Pancreas (tissue), 10 donors: Measurements from ENCODE around the gene ARFGEF3. TPM values are rescaled to one million over a fixed set of nuclear protein-coding genes. Genes with fewer than 3 reads are reported as not detected.

ENCODE experiments used
- ATAC-seq, 4 donors: fragments of 200-7000 bp; cut with Tn5 transposase; one replicate each; pipeline versions ENCODE4 v1.8.0 to v1.9.1; 2020; ENCODE audit warnings: mild to moderate bottlenecking in 4 of 4, moderate library complexity in 4 of 4
- DNase-seq, 6 donors: peaks; one replicate each; pipeline ENCODE4 v3.0.0-alpha.2; 2020
- FAIRE-seq: peaks from 2 replicates; lab custom pipeline; 2012; peaks lifted over from hg19 to GRCh38; lab: Jason Lieb, UNC
- H3K27ac ChIP-seq, 4 donors: fragments of 200-600 bp; sonication (generic); 1 replicate in 3 of 4; 2 replicates in 1 of 4; pipeline versions ENCODE4 v1.5.0 to v1.8.0; 2020
- H3K27me3 ChIP-seq, 4 donors: fragments of 200-600 bp; one replicate each; pipeline ENCODE4 v1.8.0; 2021
- H3K36me3 ChIP-seq, 3 donors: fragments of 200-600 bp; sonication (generic) in 1 of 3; one replicate each; pipeline versions ENCODE4 v1.5.0 to v1.8.0; 2020 to 2021
- H3K4me1 ChIP-seq, 3 donors: fragments of 200-600 bp; one replicate each; pipeline ENCODE4 v1.8.0; 2021
- H3K4me3 ChIP-seq, 4 donors: fragments of 200-600 bp; sonication (generic) in 2 of 4; one replicate each; pipeline versions ENCODE4 v1.5.0 to v1.8.0; 2020 to 2021
- H3K9me3 ChIP-seq, 4 donors: fragments of 200-600 bp; one replicate each; pipeline ENCODE4 v1.8.0; 2021
- CTCF ChIP-seq, 4 donors: fragments of 200-600 bp; sonication (generic) in 3 of 4; IDR thresholded peaks; one replicate each; pipeline versions ENCODE4 v1.5.0 to v1.8.0; 2021; ENCODE audit warnings: antibody characterized with exemption in 4 of 4
- WGBS, 2 donors: extraction: QIAGEN DNeasy Blood & Tissue Kit; methylation state at CpG; one replicate each; pipeline ENCODE4 v1.1.7; 2013; 5-methylcytosine and 5-hydroxymethylcytosine counted together
- intact Hi-C, 3 donors: fragments of 100-400 bp; cut with DNase I; formaldehyde crosslinking; loops; one replicate each; pipeline versions ENCODE4 v1.11.1 to v1.14.2; 2022
- polyA plus RNA-seq, 2 donors: library from polyadenylated mRNA; stranded (reverse); fragments of 200-250 nt; gene quantifications; one replicate each; pipeline ENCODE4 v1.2.3, GENCODE V29; 2013
- total RNA-seq, 6 donors: library from RNA; stranded (reverse); fragmentation: NEBNext Ultra II Directional in 4 of 6; extraction: Animal tissue kit (Norgen Biotek cat#: 25700) in 4 of 6; gene quantifications; one replicate each; pipeline versions ENCODE4 v1.2.1 to v1.2.4, GENCODE V29; 2021 to 2023
- donor health status: healthy with polysubstance abuse.
- donor health status: DM: no; HTN: no; CAD: no; lungs with moderate emphysema.
- donor health status: DM: no; HTN: no; CAD: no.
- donor health status: control.
- donor health status: control.
- donor health status: Bipolar disorder and iron deficiency.
- donor health status: DM: yes; HTN: yes; CAD: no.
- donor health status: DM: no; HTN: no; CAD: no.
- donor health status: DM: no; HTN: no; CAD: no.
- donor health status: DM: yes; HTN: yes; CAD: no.

Gene ARFGEF3
- total and polyA plus RNA-seq, 8 donors, result 4.8 to 19.0 (median 15.7) TPM

- 31 to 37% methylated on average over 7 of the region's 7 CpGs for WGBS, 2 donors
- FAIRE-seq (no peak), DNase-seq (no peak), ATAC-seq (peak in 3 of 4 donors; percentile 44 to 75 (median 58))
- no peak for TF ChIP-seq CTCF (IDR thresholded peaks at IDR 0.05)
- H3K4me1 ChIP-seq, result peaks cover 0 to 3% (median 0%) of the 10 kb centered on the region in 3 donors
- intact Hi-C loops, result no loop called here
- H3K36me3 ChIP-seq, result no peaks in the 10 kb centered on the region
- H3K27me3 ChIP-seq, result no peaks in the 10 kb centered on the region
- no peak overlapping the region for H3K27ac ChIP-seq
- H3K4me3 ChIP-seq, result no peak overlapping the region
- no peaks in the 10 kb centered on the region for H3K9me3 ChIP-seq
Measured at GRCh38 chr6:138215093-138215782, 53.5 kb downstream of the ARFGEF3 start.

GRCh38 chr6:138218449-138218848 lies 56.7 kb downstream of the ARFGEF3 start, which contains the start of gene PBOV1:
PBOV1 (minus strand) TSS chr6:138218491; CDS start chr6:138218395, 96 bp downstream.
- Histone ChIP-seq H3K4me3 (no peak within 1 kb of the TSS), H3K27me3 (no peaks in the 10 kb centered on the region), H3K27ac (no peak within 1 kb of the TSS), H3K36me3 (no peaks in the 10 kb centered on the region), H3K9me3 (no peaks in the 10 kb centered on the region), H3K4me1 (peaks cover 0 to 3% (median 0%) of the 10 kb centered on the region in 3 donors)
- FAIRE-seq (no peak), DNase-seq (no peak), ATAC-seq (no peak)
- 76 to 86% methylated on average over 2 of the region's 2 CpGs for WGBS, 2 donors
- no peak for TF ChIP-seq CTCF (IDR thresholded peaks at IDR 0.05)
- intact Hi-C loops, result no loop called here

- peak in 2 of 4 donors; percentile 62 to 65 for ATAC-seq
- no peak for DNase-seq
- no peaks in the 10 kb centered on the region for H3K36me3 ChIP-seq
- no peak for FAIRE-seq
- no peaks in the 10 kb centered on the region for H3K9me3 ChIP-seq
- no peaks in the 10 kb centered on the region for H3K27me3 ChIP-seq
- 79 to 82% methylated on average over 3 of the region's 3 CpGs for WGBS, 2 donors
- intact Hi-C loops, result no loop called here
- no peak for TF ChIP-seq CTCF (IDR thresholded peaks at IDR 0.05)
- H3K27ac ChIP-seq, result no peak overlapping the region
- H3K4me3 ChIP-seq, result no peak overlapping the region
- H3K4me1 ChIP-seq, result peaks cover 0 to 3% (median 0%) of the 10 kb centered on the region in 3 donors
Measured at GRCh38 chr6:138219398-138219797, 57.7 kb downstream of the ARFGEF3 start.

- FAIRE-seq, result no peak
- no peak overlapping the region for H3K27ac ChIP-seq
- intact Hi-C loops, result no loop called here
Measured at GRCh38 chr6:138219901-138220300, 58.2 kb downstream of the ARFGEF3 start.

More at GRCh38 chr6:138219901-138220300, 58.2 kb downstream of the ARFGEF3 start:
- H3K4me3 ChIP-seq, result no peak overlapping the region
- 97% methylated on average over 4 of the region's 4 CpGs for WGBS, 2 donors
- no peaks in the 10 kb centered on the region for H3K4me1 ChIP-seq
- TF ChIP-seq CTCF (IDR thresholded peaks at IDR 0.05), result no peak
- H3K36me3 ChIP-seq, result no peaks in the 10 kb centered on the region
- no peak for DNase-seq
- H3K27me3 ChIP-seq, result no peaks in the 10 kb centered on the region
- H3K9me3 ChIP-seq, result no peaks in the 10 kb centered on the region
- ATAC-seq, result no peak
